COR-L47 (cell line): ENCODE measurements around the gene FAM219A.
"Not testable (repeated sequence)": the region's sequence is repeated elsewhere in the genome, so short reads cannot be mapped to it uniquely, and the experiment has no call there.

Experiments
- DNase-seq: peaks from one replicate; lab custom pipeline; 2025; lab: John Stamatoyannopoulos, UW

FAM219A gene

DNA sequence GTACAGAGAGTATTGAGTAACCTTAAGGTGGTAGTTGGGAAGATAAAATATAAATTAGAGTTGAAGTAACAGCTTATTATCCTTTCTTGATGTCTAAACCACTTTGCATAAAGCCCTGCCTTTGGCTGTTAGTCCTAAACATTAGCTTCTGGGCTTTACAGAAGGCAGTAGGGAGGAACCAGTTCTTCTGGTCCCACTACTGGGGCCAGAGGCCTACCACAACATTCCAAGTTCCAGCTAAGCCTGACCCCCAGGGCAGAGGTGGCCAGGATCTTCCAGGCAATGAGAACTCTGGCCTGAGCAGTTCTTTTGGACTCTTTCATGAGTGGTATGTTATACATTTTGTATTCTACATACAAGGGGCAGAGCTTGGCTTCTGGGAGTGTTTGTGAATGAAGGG lies 26.3 kb upstream of the FAM219A start:
- no peak for DNase-seq

DNA sequence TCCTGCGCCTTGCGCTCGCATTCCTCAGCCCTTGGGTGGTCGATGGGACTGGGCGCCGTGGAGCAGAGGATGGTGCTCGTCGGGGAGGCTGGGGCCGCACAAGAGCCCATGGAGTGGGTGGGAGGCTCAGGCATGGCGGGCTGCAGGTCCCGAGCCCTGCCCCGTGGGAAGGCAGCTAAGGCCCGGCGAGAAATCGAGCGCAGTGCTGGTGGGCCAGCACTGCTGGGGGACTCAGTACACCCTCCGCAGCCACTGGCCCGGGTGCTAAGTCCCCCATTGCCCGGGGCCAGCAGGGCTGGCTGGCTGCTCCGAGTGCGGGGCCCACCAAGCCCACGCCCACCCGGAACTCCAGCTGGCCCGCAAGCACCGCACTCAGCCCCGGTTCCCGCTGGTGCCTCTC lies 24.4 kb upstream of the FAM219A start:
- not testable (repeated sequence) for DNase-seq

DNA sequence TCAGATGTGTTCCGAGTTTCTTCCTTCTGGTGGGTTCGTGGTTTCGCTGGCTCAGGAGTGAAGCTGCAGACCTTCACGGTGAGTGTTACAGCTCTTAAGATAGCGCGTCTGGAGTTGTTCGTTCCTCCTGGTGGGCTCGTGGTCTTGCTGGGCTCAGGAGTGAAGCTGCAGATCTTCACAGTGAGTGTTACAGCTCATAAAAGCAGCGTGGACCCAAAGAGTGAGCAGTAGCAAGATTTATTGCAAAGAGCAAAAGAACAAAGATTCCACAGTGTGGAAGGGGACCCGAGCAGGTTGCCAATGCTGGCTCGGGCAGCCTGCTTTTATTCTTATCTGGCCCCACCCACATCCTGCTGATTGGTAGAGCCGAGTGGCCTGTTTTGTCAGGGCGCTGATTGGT lies 23.2 kb upstream of the FAM219A start:
- DNase-seq: not testable (repeated sequence)

DNA sequence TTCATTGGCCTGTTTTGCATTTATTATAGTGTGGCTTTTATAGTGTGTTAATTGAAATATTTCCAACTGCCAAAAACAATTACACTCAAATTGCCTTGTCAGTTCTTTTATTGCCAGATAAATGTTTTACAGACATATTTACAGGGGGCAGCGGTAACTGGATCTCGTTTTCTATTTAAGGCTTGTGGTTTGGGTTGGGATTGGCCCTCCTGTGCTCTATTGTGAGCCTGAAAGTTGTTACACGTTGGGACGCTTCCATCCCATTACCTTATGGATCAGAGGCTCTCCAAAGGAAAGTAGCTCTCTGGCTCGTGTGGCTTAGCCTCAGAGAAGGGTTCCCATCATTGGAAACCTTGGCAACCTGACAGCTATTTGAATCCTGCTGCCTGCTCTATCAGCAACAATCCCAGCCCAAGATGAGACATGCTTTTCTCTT lies 21.1 kb upstream of the FAM219A start:
- DNase-seq: no peak

DNA sequence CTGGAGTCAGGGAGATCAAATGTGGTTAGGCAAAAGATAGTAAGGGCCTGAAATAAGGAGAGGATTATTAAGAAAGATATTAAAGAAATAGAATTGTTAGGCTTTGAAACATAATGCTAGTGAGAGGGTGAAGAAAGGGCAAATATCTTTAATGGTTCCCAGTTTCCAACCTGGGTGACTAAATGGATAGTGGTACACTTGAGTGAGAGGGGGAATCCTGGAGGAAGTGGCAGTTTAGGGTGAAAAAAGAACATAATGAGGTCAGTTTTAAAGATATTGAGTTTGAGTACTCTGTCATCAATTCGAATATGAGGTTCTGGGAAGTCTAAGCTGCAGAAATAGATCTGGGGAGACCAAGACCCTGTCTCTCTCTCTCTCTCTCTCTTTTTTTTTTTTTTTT lies 19.2 kb upstream of the FAM219A start:
- no peak for DNase-seq

DNA sequence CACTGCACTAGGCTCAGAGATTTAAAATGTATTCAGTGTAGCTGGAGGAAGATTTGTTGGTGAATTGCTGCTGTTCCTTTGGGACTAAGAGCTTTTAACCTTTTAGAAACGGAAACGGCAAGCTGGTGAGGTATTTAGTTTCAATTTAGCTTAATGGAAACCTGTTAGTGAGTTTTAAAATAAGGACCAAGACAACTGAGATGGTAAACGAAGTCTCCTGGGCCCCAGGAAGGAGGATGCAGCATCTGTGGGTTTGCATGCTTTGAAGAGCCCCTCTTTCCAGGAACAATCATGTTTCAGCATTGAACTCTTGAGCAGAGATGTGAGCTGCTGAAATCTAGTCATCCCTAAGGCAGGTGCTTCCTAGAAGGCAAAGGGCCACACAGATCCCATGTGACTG lies 16.7 kb upstream of the FAM219A start:
- no peak for DNase-seq

DNA sequence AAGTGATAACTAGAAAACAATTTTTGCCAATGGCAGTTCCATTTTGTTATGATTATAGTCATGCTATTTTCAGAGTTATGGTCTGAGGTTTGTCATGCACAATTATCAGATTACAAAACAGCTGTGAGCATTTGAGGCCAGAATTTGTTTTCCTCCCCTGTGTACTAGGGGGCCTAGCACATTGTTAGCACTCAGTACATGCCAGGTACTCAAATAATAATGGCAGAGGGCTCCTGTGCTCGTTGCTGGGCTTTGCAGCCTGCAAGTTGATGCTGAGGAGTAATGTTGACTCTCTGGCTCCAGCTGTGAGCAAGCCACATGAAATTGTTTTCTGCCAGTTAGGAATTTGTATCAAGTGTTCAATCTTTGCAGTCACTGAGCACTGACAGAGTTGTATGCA lies 7.1 kb upstream of the FAM219A start:
- DNase-seq: no peak

DNA sequence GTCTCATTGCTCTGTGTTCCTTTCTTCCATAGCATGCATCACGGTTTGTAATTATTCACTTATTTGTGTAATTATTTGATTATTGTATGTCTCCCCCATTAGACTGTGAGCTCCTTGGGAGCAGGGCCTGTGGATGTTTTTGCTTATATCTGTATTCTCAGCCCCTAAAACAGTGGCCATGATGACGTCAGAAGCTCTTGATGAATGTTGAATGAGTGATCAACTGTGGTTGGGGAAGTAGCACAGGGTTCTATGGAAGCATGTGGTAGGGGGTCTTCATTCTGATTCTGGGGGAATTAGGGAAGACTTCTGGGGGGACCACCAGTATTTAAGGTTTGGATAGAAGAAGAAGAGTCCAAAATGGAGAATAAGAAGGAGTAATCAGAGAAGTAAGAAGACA lies 6.2 kb upstream of the FAM219A start:
- no peak for DNase-seq

DNA sequence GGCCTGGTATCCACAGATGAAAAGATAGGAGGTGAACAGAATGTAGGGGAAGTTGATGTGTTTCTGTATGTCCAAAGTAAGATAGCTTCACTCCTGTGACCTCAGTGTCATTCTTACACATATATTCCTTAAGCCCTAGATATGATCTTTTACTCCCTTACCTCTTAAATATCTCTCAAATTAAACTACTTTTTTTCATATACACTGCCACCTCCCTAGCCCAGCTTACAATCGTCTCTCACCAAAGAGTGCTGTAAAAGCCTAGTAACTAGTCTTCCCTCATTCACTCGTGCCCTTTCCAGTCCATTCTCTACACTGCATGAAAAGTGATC lies 5.5 kb upstream of the FAM219A start:
- no peak for DNase-seq

DNA sequence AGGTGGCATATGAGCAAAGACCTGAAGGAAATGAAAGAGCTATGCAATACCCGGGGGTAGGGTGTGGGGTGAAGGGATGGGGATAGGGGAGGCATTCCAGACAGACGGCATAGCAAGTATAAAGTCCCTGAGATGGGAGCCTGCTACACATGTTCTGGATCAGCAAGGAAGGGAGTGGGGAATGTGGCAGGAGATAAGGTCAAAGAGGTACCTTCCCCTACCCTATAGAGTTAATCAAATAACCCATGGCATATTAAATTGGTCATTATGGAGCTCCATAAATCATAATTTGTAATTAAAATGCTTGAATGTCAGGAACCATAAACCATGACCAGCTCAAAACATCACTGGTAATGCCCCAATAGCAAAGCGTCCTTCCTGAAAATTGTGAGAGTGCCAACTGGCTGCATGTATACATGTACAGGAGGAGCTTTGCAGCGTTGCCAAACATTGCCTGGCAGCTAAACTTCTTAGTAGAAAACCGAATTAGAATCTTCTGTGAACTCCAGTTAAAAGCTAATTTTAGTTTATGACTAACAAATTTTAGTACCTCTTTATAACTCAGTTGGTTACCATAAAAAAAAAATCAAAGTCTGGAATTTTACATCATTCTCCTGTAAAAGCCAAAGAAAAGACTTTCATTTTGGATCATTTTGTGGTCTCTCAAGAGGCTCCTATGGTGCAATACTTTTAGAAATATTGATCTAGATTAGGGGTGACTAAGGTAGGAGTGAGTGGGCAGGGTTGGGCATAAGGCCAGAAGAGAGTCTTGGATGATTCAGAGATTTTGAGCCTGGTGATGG lies 4.9 kb upstream of the FAM219A start:
- DNase-seq: no peak

DNA sequence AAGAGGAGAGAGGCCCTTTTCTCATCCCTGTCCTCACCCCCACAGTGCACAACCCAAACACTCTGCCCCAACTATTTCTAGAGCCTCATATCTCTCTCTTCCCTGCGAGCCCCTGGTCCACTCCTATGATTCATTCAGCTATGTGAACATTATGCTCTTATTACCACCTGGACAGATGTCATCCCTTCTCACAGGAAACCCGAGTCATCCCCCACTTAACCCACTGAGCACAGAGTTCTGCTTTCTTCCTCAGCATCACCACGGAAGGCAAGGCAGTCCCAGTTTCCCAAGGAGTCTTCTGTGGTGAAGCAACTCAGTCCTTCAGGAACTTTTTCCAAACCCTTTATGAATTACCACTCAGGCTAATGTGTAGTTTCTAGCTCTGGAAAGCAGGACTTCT lies 1.6 kb upstream of the FAM219A start:
- DNase-seq: no peak

DNA sequence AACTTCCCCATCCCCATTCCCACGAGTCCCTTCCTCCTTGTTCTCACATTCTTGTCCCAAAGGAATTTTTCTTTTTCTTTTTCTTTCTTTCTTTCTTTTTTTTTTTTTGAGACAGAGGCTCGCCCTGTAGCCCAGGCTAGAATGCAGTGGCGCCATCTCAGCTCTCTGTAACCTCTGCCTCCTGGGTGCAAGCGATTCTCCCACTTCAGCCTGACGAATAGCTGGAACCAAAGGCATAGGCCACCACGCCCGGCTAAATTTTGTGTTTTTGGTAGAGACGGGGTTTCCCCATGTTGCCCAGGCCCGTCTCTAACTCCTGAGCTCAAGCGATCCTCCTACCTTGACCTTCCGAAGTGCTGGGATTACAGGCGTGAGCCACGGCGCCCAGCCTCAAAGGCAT lies 986 bp upstream of the FAM219A start:
- no peak for DNase-seq

DNA sequence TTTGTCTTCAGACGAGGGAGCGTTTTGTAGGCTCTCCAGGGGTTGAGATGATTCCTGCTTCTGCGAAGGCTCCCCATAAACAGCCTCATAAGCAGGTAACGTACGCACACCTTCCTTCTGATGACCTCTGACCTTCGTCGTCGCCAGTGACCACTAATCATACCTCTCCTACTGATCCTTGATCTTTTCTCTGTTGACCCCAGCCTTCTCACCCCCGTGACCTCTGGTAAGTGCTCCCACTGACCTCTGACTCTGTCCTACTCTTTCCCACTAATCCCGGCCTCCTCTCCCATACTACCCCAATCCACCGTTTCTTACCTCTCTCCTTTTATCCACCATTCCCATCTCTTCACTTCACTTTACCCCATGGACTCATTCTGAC lies 580 bp upstream of the FAM219A start:
- DNase-seq: no peak

DNA sequence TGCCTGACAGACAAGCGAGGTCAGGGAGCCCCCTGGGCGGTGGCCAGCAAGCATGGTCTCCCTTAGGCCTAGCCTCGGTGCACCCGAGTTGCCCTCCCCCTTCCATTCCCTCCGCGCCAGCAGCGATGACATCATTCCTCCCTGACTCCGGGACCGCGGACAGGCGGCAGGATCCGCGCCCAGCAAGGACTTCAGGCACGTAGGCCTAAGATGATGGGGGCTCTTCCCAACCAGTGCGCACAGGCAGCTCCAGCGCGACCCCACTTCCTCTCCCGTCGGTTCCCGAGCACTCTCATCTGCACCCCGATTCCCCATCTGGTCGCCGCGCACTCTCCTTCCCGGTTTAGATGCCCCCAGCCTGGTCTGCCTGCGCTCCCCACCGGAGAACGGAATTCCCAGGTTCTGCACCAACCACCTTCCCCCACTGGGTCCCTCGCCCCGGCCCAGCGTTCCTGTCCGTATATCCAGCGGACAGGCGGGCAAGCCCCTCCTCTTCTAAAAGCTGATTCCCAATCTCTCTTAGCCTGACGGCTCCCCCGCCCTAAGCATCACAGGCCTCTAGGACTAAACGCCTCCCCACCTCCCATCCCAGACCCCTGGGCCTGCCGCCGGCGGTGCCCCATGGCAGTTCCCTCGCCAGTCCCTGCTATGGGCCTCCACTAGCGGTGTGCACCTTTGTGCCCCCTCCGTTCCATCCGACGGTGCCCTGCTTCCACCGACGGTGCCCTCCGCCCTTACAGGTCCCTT lies 931 bp downstream of the FAM219A start:
- DNase-seq: peak; percentile 46

DNA sequence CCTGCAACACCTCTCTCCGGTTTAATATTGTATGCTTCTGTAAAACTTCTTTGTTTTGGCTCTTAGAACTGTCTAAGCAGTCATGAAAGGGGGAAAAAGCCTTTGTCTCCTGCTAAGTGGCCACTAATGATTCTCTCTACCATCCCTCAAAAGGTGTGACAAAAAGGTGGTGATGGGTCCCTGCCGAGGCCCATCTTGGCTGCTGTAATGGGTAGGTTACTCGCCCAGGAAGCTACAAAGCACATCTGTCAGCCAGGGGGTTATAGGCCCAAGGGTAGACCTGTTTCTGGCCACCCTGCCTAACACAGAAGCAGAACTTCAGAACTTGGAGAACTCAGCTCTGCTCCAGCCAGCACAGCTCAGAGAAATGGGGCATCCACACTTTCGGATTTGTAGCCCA lies 1.6 kb downstream of the FAM219A start:
- no peak for DNase-seq

DNA sequence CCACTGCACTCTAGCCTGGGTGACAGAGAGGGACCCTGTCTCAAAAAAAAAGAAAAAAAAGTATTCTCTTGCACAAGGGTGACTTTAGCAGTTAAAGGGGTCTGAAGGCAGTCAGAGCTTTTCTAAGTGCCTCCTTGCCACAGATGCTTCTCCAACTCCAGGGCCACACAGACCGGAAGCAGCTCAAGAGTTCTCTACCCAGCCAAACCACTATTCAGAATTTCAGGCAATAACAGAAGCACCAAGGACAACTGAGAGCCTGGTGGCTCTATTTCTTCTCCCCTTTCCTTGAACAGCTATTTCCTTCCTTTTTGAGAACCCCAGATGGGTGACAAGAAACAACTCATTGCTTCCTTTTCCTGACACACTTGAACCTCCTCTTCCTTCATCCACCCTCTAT lies 2.2 kb downstream of the FAM219A start:
- no peak for DNase-seq

DNA sequence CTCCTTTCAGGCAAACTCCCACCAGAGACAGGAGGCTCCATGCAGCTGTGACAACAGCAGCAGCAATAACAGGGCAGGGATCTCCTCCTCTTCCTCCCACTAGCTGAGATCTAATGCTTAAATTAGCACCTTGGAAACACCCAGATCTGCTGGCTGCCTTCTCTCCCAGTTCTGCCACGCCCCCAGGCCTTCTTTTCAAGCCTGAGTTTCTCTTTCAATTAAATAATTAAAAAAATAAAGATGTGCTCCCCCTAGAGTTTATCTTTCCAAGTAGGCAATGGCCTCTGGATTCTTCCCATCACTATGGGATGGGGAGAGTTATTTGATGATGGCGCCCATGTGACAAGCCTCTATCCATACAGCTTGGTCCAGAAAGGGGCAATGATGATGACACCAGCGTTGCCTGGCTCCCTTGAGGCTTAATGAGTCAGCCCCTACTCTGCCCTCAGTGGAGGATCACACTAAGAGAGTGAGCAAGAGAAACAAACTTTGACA lies 3.8 kb downstream of the FAM219A start:
- DNase-seq: peak; percentile 63

DNA sequence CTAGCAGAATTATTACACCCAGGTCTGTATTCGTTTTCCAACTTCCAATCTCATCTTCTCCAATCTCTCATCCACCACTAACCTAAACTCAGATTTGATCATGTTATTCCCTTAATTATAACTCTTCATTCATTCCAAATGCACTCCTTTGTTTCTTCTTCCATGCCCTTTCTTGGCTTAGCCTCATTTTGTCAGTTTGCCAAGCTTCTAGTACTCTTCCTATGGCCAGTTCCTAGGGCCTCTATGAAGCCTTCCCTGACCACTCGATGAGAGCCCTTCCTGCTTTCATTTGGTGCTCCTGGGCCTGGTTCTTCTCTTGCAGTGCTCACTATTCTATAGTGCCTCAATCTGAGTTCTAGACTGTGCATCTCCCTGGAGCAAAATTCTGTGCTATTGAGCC lies 5.8 kb downstream of the FAM219A start:
- DNase-seq: peak; percentile 19

DNA sequence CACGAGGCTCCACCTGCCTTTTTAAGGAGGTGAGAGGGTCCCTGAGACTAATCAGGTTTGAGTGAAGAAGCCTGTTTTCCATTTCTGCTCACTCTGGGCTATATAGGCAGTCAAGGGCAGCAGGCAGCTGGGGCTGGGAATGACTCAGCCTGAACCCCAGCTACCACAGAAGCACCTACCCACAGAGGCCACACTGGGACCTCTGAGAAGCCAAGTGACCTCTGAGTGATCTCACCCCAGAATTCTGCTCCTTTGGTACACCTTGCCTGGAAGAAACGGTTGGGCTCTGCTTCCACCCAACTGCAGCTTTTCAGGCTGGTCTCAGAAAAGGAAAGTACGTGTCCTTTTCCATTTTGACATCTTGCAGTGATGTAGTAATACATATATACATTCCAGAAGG lies 6.8 kb downstream of the FAM219A start:
- DNase-seq: no peak

DNA sequence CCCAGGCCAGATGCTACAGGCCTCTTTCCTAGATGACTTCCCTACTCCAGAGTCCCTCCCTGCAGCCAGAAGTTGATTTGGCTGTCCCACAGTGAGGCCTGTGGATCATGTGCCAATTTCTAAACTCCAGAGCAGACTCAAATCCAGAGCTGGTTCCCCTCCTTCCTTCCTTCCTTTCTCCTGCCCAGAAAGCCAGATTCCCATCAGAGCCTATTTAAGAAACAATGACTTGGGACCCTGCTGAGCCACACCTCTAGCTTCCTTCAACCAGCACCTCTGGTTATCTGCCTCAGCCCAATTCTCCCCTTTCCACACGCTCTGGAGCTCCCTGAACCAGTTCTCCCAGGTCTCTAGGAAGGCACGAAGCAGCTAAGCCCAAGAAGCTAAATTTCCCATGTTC lies 7.2 kb downstream of the FAM219A start:
- DNase-seq: no peak

DNA sequence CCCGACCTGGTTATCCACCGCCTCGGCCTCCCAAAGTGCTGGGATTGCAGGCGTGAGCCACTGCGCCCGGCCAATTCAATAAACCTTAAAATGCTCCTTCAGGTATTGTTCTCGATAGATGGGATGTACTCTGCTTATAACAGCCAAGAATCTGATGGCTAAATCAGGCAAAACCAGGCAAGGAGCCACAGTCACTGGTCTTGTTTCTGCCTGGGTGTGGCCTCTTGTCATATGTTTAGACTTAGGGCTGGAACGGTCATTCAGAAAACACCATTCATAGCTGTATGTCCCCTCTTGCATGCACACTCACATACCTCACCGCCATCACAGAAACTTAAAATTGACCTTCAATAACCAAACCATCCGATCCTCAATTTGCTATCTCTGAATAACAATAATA lies 7.7 kb downstream of the FAM219A start:
- no peak for DNase-seq

DNA sequence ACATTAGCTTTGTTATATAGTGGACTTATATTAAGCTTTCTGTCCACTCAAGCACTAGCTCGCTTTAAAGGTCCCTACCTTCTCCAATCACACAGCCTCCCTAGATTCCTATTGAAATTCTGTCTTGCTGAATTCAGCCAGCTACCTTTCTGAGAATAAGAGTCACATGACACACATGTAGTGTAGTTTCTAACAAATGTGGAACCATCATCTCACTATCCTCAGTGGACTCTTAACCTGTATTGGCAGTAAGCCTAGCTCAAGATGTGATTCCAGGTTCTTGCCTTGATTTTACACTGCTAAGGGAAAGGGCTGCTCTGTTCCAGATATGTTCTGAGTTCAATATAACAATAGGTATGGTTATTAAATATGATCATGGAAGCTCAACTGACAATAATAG lies 11.4 kb downstream of the FAM219A start:
- DNase-seq: no peak

DNA sequence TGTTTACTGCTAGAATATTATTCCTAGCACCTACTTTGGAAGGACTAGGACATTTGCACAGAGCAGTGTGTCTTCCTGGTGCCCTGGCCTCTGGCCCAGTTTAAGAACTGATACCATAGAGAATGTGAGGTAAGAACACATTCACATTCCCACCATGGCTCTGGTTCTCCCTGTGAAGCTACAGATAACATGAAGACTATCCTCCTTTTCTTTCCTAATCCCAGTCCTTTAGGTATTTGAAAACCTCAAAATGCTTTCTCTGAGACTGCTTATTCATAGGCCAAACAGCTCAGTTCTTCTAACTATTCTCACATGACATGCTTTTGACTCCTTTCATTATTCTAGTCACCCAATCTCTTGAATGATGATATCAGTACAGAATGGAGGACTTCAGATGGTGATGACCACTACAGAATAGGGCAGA lies 11.9 kb downstream of the FAM219A start:
- DNase-seq: no peak

DNA sequence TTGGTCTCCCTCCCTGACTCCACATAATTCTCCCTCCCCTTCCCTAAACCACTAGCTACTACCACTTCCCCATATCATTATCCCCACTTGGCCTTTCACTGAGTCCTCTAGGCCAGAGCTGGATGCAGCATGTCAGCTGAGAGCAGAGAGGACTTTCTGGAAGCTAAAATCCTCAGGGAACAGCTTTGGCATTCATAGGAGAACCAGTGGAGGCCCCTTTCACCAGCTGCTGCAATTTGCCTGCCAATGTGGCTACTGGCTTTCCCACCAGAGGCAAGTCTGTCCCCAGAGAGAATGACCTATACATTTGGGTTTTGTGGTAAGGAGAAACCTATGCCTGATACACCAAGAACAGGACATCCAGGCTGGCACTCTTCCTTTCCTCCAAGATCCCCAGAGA lies 14.4 kb downstream of the FAM219A start:
- DNase-seq: no peak
